Testis (tissue), 2 donors: Measurements from ENCODE around the gene WDR86.

Experiments
- CTCF ChIP-seq, 3 experiments: fragments of 450-650 bp in 2 of 3; fragments of 200-600 bp in 1 of 3; sonication (generic) in 1 of 3; IDR thresholded peaks; one replicate each; pipeline ENCODE4 v1.5.1; 2016 to 2019; ENCODE audit warnings: antibody characterized with exemption in 3 of 3, mild to moderate bottlenecking in 2 of 3, moderate library complexity in 1 of 3
- POLR2A ChIP-seq: fragments of 450-650 bp; IDR thresholded peaks from one replicate; pipeline ENCODE4 v1.6.1; 2017; ENCODE audit warnings: antibody characterized with exemption, mild to moderate bottlenecking, moderate library complexity

- TF ChIP-seq POLR2A, result no peak
- TF ChIP-seq CTCF (IDR thresholded peaks at IDR 0.05), result no peak
Observed at GRCh38 chr7:151378496-151379192, 31.2 kb downstream of the WDR86 start.
